H1 (cell line): ENCODE results near the gene TMEM244. TPM values are rescaled to one million over a fixed set of nuclear protein-coding genes. Genes with fewer than 3 reads are reported as not detected.

Experiments
- CTCF ChIA-PET: fragments of 300-600 bp; sonication (Branson Sonifier 250); formaldehyde crosslinking; loops from one replicate; lab custom pipeline; 2021; ENCODE audit not compliant: partially characterized antibody; lab: Charles Lee
- POLR2A ChIA-PET: fragments of 300-600 bp; sonication (Branson Sonifier 250); formaldehyde crosslinking; loops from one replicate; lab custom pipeline; 2021; ENCODE audit warnings: inconsistent platforms; ENCODE audit not compliant: partially characterized antibody; lab: Charles Lee
- DNase-seq, 2 experiments: peaks; one replicate each; pipeline versions ENCODE4 v3.0.0 to v3.0.0-alpha.2; 2010 to 2022; ENCODE audit warnings: low spot score in 2 of 2, low read depth in 1 of 2, mixed read lengths in 1 of 2
- FAIRE-seq: peaks from 2 replicates; lab custom pipeline; 2011; peaks lifted over from hg19 to GRCh38; lab: Jason Lieb, UNC
- H2AFZ ChIP-seq: 2 replicates; pipeline ENCODE4 v1.8.1; 2012; ENCODE audit warnings: low read length, inconsistent platforms
- H2AK5ac ChIP-seq: 2 replicates; pipeline ENCODE4 v1.6.1; 2013; ENCODE audit warnings: low read depth, low read length
- H2BK120ac ChIP-seq: replicated peaks from 2 replicates; pipeline ENCODE3; 2013; ENCODE audit warnings: low read depth, low read length, inconsistent platforms
- H2BK12ac ChIP-seq: 2 replicates; pipeline ENCODE4 v1.6.1; 2013; ENCODE audit warnings: low read depth, low read length
- H2BK15ac ChIP-seq: 2 replicates; pipeline ENCODE4 v1.6.1; 2013; ENCODE audit warnings: low read length
- H2BK20ac ChIP-seq: 2 replicates; pipeline ENCODE4 v1.6.1; 2013; ENCODE audit warnings: low read length
- H2BK5ac ChIP-seq: 2 replicates; pipeline ENCODE4 v1.6.1; 2013; ENCODE audit warnings: low read depth, low read length
- H3K14ac ChIP-seq: 2 replicates; pipeline ENCODE4 v1.6.1; 2013; ENCODE audit warnings: inconsistent platforms; ENCODE audit not compliant: insufficient read length
- H3K18ac ChIP-seq: 2 replicates; pipeline ENCODE4 v1.6.1; 2013; ENCODE audit warnings: low read length; ENCODE audit errors: extremely low read depth
- H3K23ac ChIP-seq: 2 replicates; pipeline ENCODE4 v1.6.1; 2013; ENCODE audit warnings: inconsistent platforms; ENCODE audit not compliant: insufficient read length
- H3K23me2 ChIP-seq: 2 replicates; pipeline ENCODE4 v1.6.1; 2013; ENCODE audit warnings: low read depth, low read length
- H3K27ac ChIP-seq: 2 replicates; pipeline ENCODE4 v1.6.1; 2011; ENCODE audit warnings: low read depth, low read length, inconsistent platforms
- H3K27me3 ChIP-seq, 4 experiments: replicated peaks in 1 of 4; 1 replicate in 1 of 4; 2 replicates in 3 of 4; pipeline versions ENCODE4 v1.6.1 to v1.8.1; 2011 to 2013; ENCODE audit warnings: low read length in 3 of 4, mild to moderate bottlenecking in 3 of 4, inconsistent platforms in 2 of 4, mixed read lengths in 2 of 4, moderate library complexity in 1 of 4; ENCODE audit not compliant: control insufficient read depth in 3 of 4, insufficient read depth in 3 of 4; ENCODE audit errors: extremely low read depth in 1 of 4
- H3K36me3 ChIP-seq, 4 experiments: 2 replicates each; pipeline versions ENCODE4 v1.6.1 to v1.8.1; 2011 to 2013; ENCODE audit warnings: mild to moderate bottlenecking in 4 of 4, low read length in 3 of 4, moderate library complexity in 2 of 4, control low read depth in 1 of 4, inconsistent platforms in 1 of 4; ENCODE audit not compliant: insufficient read depth in 4 of 4, control insufficient read depth in 2 of 4
- H3K4ac ChIP-seq: replicated peaks from 2 replicates; pipeline ENCODE3; 2013; ENCODE audit warnings: low read length, low read depth, mixed read lengths, inconsistent platforms; ENCODE audit not compliant: insufficient read length
- H3K4me1 ChIP-seq, 4 experiments: replicated peaks in 1 of 4; 1 replicate in 1 of 4; 2 replicates in 3 of 4; pipeline versions ENCODE4 v1.6.1 to v1.8.1; 2011 to 2013; ENCODE audit warnings: low read length in 3 of 4, inconsistent platforms in 2 of 4, mixed read lengths in 1 of 4; ENCODE audit not compliant: insufficient read depth in 4 of 4, control insufficient read depth in 3 of 4
- H3K4me2 ChIP-seq, 2 experiments: 2 replicates each; pipeline versions ENCODE4 v1.6.1 to v1.8.1; 2011 to 2013; ENCODE audit warnings: low read depth in 2 of 2, low read length in 2 of 2, control low read depth in 1 of 2, inconsistent platforms in 1 of 2, mild to moderate bottlenecking in 1 of 2; ENCODE audit not compliant: insufficient read depth in 1 of 2
- H3K4me3 ChIP-seq, 4 experiments: fragments of 200-600, 300-600 bp in 1 of 4; sonication (generic), shearing (Covaris generic), sonication (Bioruptor Twin) in 1 of 4; 2 replicates each; pipeline versions ENCODE4 v1.5.1 to v1.8.1; 2011 to 2016; ENCODE audit warnings: low read length in 4 of 4, low read depth in 3 of 4, control low read depth in 2 of 4, inconsistent platforms in 2 of 4, mild to moderate bottlenecking in 2 of 4, mixed read lengths in 1 of 4, moderate library complexity in 1 of 4; ENCODE audit not compliant: insufficient read depth in 2 of 4; ENCODE audit errors: extremely low read depth in 1 of 4
- H3K56ac ChIP-seq: replicated peaks from 2 replicates; pipeline ENCODE3; 2013; ENCODE audit warnings: low read depth, mild to moderate bottlenecking, mixed read lengths, low read length, inconsistent platforms; ENCODE audit not compliant: insufficient read length
- H3K79me1 ChIP-seq: 2 replicates; pipeline ENCODE4 v1.6.1; 2013; ENCODE audit warnings: low read depth, low read length, control low read depth
- H3K79me2 ChIP-seq, 2 experiments: 2 replicates each; pipeline versions ENCODE4 v1.6.1 to v1.8.1; 2012 to 2013; ENCODE audit warnings: low read length in 2 of 2, mild to moderate bottlenecking in 2 of 2, inconsistent platforms in 1 of 2; ENCODE audit not compliant: insufficient read depth in 2 of 2, control insufficient read depth in 1 of 2
- H3K9ac ChIP-seq, 4 experiments: replicated peaks in 1 of 4; 1 replicate in 1 of 4; 2 replicates in 3 of 4; pipeline versions ENCODE4 v1.6.1 to v1.8.1; 2011 to 2013; ENCODE audit warnings: low read depth in 3 of 4, low read length in 3 of 4, control low read depth in 2 of 4, mild to moderate bottlenecking in 2 of 4, moderate library complexity in 2 of 4, inconsistent platforms in 1 of 4; ENCODE audit errors: extremely low read depth in 1 of 4
- H3K9me3 ChIP-seq, 2 experiments: 2 replicates each; pipeline versions ENCODE4 v1.6.1 to v1.8.1; 2012 to 2013; ENCODE audit warnings: mild to moderate bottlenecking in 2 of 2, moderate library complexity in 2 of 2, control low read depth in 1 of 2, inconsistent platforms in 1 of 2, low read depth in 1 of 2, low read length in 1 of 2, mixed read lengths in 1 of 2; ENCODE audit not compliant: insufficient read depth in 2 of 2
- H4K20me1 ChIP-seq, 2 experiments: replicated peaks in 1 of 2; 2 replicates each; pipeline versions ENCODE3 to v1.8.1; 2011 to 2013; ENCODE audit warnings: inconsistent platforms in 2 of 2, low read length in 2 of 2, mild to moderate bottlenecking in 1 of 2; ENCODE audit not compliant: insufficient read depth in 2 of 2, control insufficient read depth in 1 of 2
- H4K5ac ChIP-seq: 2 replicates; pipeline ENCODE4 v1.6.1; 2013; ENCODE audit warnings: low read length, low read depth, mixed read lengths, inconsistent platforms; ENCODE audit not compliant: insufficient read length
- H4K8ac ChIP-seq: 2 replicates; pipeline ENCODE4 v1.8.0; 2013; ENCODE audit warnings: mild to moderate bottlenecking, moderate library complexity, low read length, inconsistent platforms; ENCODE audit not compliant: insufficient read depth; ENCODE audit errors: extremely low read depth
- H4K91ac ChIP-seq: replicated peaks from 2 replicates; pipeline ENCODE3; 2013; ENCODE audit warnings: low read length, mixed read lengths, inconsistent platforms; ENCODE audit not compliant: insufficient read length
- BCL11A ChIP-seq, 2 experiments: IDR thresholded peaks; one replicate each; pipeline ENCODE4 v1.6.1; 2011; ENCODE audit warnings: low read depth in 2 of 2, low read length in 2 of 2, mild to moderate bottlenecking in 2 of 2
- CBX5 ChIP-seq: fragments of 300-800, 300-1000 bp; sonication (generic); IDR thresholded peaks from 2 replicates; pipeline ENCODE4 v1.7.1; 2016; ENCODE audit warnings: antibody characterized with exemption, low read length, low read depth
- CTCF ChIP-seq, 3 experiments: IDR thresholded peaks; 1 replicate in 2 of 3; 2 replicates in 1 of 3; pipeline versions ENCODE4 v1.5.1 to v1.6.1; 2011; ENCODE audit warnings: low read length in 3 of 3, mild to moderate bottlenecking in 3 of 3, inconsistent platforms in 2 of 3, low read depth in 1 of 3, moderate library complexity in 1 of 3; ENCODE audit not compliant: insufficient read depth in 1 of 3; ENCODE audit errors: control extremely low read depth in 1 of 3
- TAF7 ChIP-seq: optimal IDR thresholded peaks from 2 replicates; pipeline ENCODE3; 2011; ENCODE audit warnings: low read depth, mild to moderate bottlenecking, inconsistent platforms, low read length, moderate library complexity, borderline replicate concordance
- WGBS, 2 experiments: shearing (Covaris generic) in 1 of 2; methylation state at CpG; one replicate each; pipeline versions ENCODE4 v1.1.6 to v1.1.7; 2013 to 2015; ENCODE audit warnings: low lambda C conversion rate in 2 of 2, mixed read lengths in 2 of 2, inconsistent platforms in 1 of 2, low coverage in 1 of 2, missing lambda C conversion rate in 1 of 2; ENCODE audit not compliant: insufficient replicate concordance in 2 of 2, insufficient coverage in 1 of 2, insufficient read length in 1 of 2; ENCODE audit errors: extremely low coverage in 1 of 2, missing lambda C conversion rate in 1 of 2; 5-methylcytosine and 5-hydroxymethylcytosine counted together
- polyA plus RNA-seq, 7 experiments: library from polyadenylated mRNA; depleted of rRNA in 3 of 7; stranded (reverse) in 5 of 7; unstranded in 2 of 7; fragments of >200 nt in 5 of 7; fragments of 200-250 nt in 2 of 7; gene quantifications; 1 replicate in 5 of 7; 2 replicates in 1 of 7; 4 replicates in 1 of 7; pipeline versions ENCODE4 v1.2.1 to v1.2.3, GENCODE V29; 2011 to 2013; ENCODE audit warnings: missing spikeins in 2 of 7, mixed read lengths in 2 of 7
- total RNA-seq: library from RNA; stranded (reverse); fragmentation: NEBNext Ultra II Directional; extraction: Animal tissue kit (Norgen Biotek cat#: 25700); gene quantifications from 2 replicates; pipeline ENCODE4 v1.2.1, GENCODE V29; 2021

The TMEM244 gene
- total and polyA plus RNA-seq, 2 of the 8 experiments (the other 6 are each of a cell fraction or from before 2014, with no cell fraction given) = not detected

- Histone ChIP-seq H3K4ac (no peak overlapping the region), H2BK120ac (no peak overlapping the region), H4K20me1 (no peaks in the 10 kb centered on the region), H2BK12ac (no peak overlapping the region), H4K91ac (no peak overlapping the region), H3K27me3 (no peaks in the 10 kb centered on the region), H3K4me3 (no peak overlapping the region), H3K9me3 (no peaks in the 10 kb centered on the region), H2BK15ac (no peak overlapping the region), H3K23ac (no peak overlapping the region), H3K36me3 (no peaks in the 10 kb centered on the region), H3K56ac (no peak overlapping the region), H2BK20ac (no peak overlapping the region), H2AFZ (no peak overlapping the region), H3K18ac (no peak overlapping the region), H3K9ac (no peak overlapping the region), H2BK5ac (no peak overlapping the region), H3K4me2 (no peak overlapping the region), H3K4me1 (no peaks in the 10 kb centered on the region), H3K27ac (no peak overlapping the region), H4K8ac (no peak overlapping the region), H3K79me2 (no peaks in the 10 kb centered on the region), H3K14ac (no peak overlapping the region), H4K5ac (no peak overlapping the region), H3K79me1 (no peaks in the 10 kb centered on the region), H2AK5ac (no peak overlapping the region), H3K23me2 (no peaks in the 10 kb centered on the region)
- no peak for TF ChIP-seq BCL11A (IDR thresholded peaks at IDR 0.05; ENCODE audit: low read depth in 2 of 2, low read length in 2 of 2)
- no peak for TF ChIP-seq CTCF (IDR thresholded peaks at IDR 0.05; ENCODE audit: control extremely low read depth in 1 of 3, insufficient read depth in 1 of 3, low read depth in 1 of 3, low read length in 3 of 3)
- no peak for TF ChIP-seq CBX5
- no peak for TF ChIP-seq TAF7
- ChIA-PET CTCF (interaction anchor here (1.4 to 1.6 kb wide), 2 partner anchors 15 to 18 kb away, joined by 4 read pairs; no protein-coding TSS in a partner anchor), POLR2A (no interaction called here)
- DNase-seq (no peak), FAIRE-seq (no peak)
- WGBS, 2 experiments = 85% methylated on average over 7 of the region's 7 CpGs; no CpG with 5 or more reads in 1 of the 2 experiments
Measured at GRCh38 chr6:129793447-129793846, 67.7 kb downstream of the TMEM244 start.
